A673 (cell line): ENCODE data around the gene MYCN. TPM values are rescaled to one million over a fixed set of nuclear protein-coding genes. Genes with fewer than 3 reads are reported as not detected.

Experiments
- BruUV-seq: library from RNA; stranded (reverse); fragments of 400-500 nt; replicated peaks from 2 replicates; lab custom pipeline; 2021; lab: Mats Ljungman, UMichigan
- CTCF ChIA-PET: fragments of 300-600 bp; sonication (Branson Sonifier 250); formaldehyde crosslinking; loops from one replicate; lab custom pipeline; 2022; ENCODE audit warnings: antibody characterized with exemption; lab: Charles Lee
- POLR2A ChIA-PET: fragments of 300-600 bp; sonication (Branson Sonifier 250); formaldehyde crosslinking; loops from one replicate; lab custom pipeline; 2022; ENCODE audit warnings: antibody characterized with exemption; ENCODE audit not compliant: low non-redundant PET; lab: Charles Lee
- DNase-seq: peaks from one replicate; pipeline ENCODE4 v3.0.0-alpha.2; 2015; ENCODE audit warnings: low spot score
- H3K27ac ChIP-seq: fragments of 200-600 bp; sonication (generic); 2 replicates; pipeline ENCODE4 v1.5.1; 2016; ENCODE audit warnings: mixed run types, low read depth, mild to moderate bottlenecking, mixed read lengths, antibody characterized with exemption, low read length; ENCODE audit not compliant: poor library complexity, severe bottlenecking
- H3K27me3 ChIP-seq: fragments of 200-600 bp; sonication (generic); replicated peaks from 2 replicates; pipeline ENCODE4 v1.6.1; 2017; ENCODE audit warnings: mixed run types, low read depth, mild to moderate bottlenecking, mixed read lengths, antibody characterized with exemption, low read length; ENCODE audit not compliant: insufficient read depth, poor library complexity
- H3K36me3 ChIP-seq: fragments of 200-600 bp; sonication (generic); 2 replicates; pipeline ENCODE4 v1.6.1; 2016; ENCODE audit warnings: mixed run types, mild to moderate bottlenecking, mixed read lengths, antibody characterized with exemption, low read length; ENCODE audit not compliant: insufficient read depth, poor library complexity, severe bottlenecking
- H3K4me1 ChIP-seq: fragments of 200-600 bp; sonication (generic); 2 replicates; pipeline ENCODE4 v1.6.1; 2017; ENCODE audit warnings: mixed run types, mild to moderate bottlenecking, mixed read lengths, antibody characterized with exemption, low read length; ENCODE audit not compliant: insufficient read depth, poor library complexity, severe bottlenecking
- H3K4me3 ChIP-seq: fragments of 200-600 bp; sonication (generic); 2 replicates; pipeline ENCODE4 v1.5.1; 2016; ENCODE audit warnings: low read depth, mixed run types, mild to moderate bottlenecking, mixed read lengths, low read length; ENCODE audit not compliant: poor library complexity, severe bottlenecking
- H3K9me3 ChIP-seq: fragments of 200-600 bp; sonication (generic); 2 replicates; pipeline ENCODE4 v1.6.1; 2016; ENCODE audit warnings: mixed run types, low read depth, mild to moderate bottlenecking, mixed read lengths, antibody characterized with exemption, low read length; ENCODE audit not compliant: poor library complexity, severe bottlenecking
- CTCF ChIP-seq: fragments of 300-800, 200-600 bp; sonication (generic); conservative IDR thresholded peaks from 2 replicates; pipeline ENCODE4 v1.5.1; 2017; ENCODE audit warnings: low read depth, mild to moderate bottlenecking, antibody characterized with exemption, low read length, moderate library complexity, mixed read lengths
- EZH2 ChIP-seq: fragments of 200-600 bp; sonication (generic); IDR thresholded peaks from 2 replicates; pipeline ENCODE4 v1.6.1; 2017; ENCODE audit warnings: borderline replicate concordance, low read depth, mild to moderate bottlenecking, mixed read lengths, antibody characterized with exemption, low read length; ENCODE audit not compliant: poor library complexity, severe bottlenecking
- intact Hi-C: fragments of 100-400 bp; cut with micrococcal nuclease; formaldehyde crosslinking; loops from one replicate; pipeline ENCODE4 v1.10.0; 2022; ENCODE audit not compliant: unreplicated experiment
- total RNA-seq: library from RNA; stranded (reverse); gene quantifications from 2 replicates; pipeline ENCODE4 v1.2.3, GENCODE V29; 2021

MYCN gene
- total RNA-seq, 1 experiment from 2014 or later: 2.8 TPM

DNA sequence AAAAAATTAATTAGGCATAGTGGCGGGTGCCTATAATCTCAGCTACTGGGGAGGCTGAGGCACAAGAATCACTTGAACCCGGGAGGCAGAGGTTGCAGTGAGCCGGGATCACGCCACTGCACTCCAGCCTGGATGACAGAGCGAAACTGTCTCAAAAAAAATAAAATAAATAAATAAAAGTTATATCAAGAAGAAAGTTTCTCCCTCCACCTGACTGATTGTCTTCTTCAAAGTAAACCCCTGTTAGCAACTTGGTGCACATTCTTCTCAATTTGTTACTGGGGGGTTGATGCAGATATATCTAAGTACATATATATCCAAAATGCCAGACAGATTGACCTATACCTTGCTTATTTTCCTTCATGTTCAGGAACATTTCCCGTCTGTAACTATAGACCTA, 5.2 kb upstream of the MYCN start:
- DNase-seq: no peak
- CTCF ChIA-PET: no interaction called here
- Histone ChIP-seq H3K9me3 (no peaks in the 10 kb centered on the region), H3K4me3 (no peak overlapping the region), H3K27me3 (no peaks in the 10 kb centered on the region), H3K36me3 (no peaks in the 10 kb centered on the region), H3K27ac (no peak overlapping the region), H3K4me1 (no peaks in the 10 kb centered on the region)
- intact Hi-C loops: no loop called here
- BruUV-seq: no TSS peak
- POLR2A ChIA-PET: no interaction called here
- TF ChIP-seq CTCF (no peak), EZH2 (no peak)

DNA sequence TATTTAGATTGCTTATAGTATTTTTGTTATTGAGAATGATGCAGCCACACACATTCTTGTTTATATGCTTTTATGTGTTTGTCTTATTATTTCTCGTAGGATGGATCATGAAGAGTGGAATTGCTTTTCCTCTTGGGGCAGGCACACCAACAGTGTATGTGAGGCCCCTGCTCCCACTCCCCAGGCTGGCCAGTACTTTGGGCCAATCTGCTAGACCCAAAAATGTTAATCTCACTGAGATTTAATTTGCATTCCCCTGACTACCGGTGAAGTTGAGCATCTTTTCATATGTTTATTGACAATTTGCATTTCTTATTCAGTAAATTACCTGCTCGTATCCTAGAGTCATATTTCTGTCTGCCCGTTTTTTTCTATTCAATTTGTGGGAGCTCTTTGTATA, 4.7 kb upstream of the MYCN start:
- intact Hi-C loops: no loop called here
- POLR2A ChIA-PET: no interaction called here
- H3K4me3 ChIP-seq: no peak overlapping the region
- no peaks in the 10 kb centered on the region for H3K27me3 ChIP-seq
- H3K36me3 ChIP-seq: no peaks in the 10 kb centered on the region
- CTCF ChIA-PET: no interaction called here
- H3K27ac ChIP-seq: no peak overlapping the region
- no peaks in the 10 kb centered on the region for H3K9me3 ChIP-seq
- TF ChIP-seq CTCF (no peak), EZH2 (no peak)
- no TSS peak for BruUV-seq
- no peak for DNase-seq
- no peaks in the 10 kb centered on the region for H3K4me1 ChIP-seq

GRCh38 chr2:15936277-15937104, 3.9 kb upstream of the MYCN start:
- no peaks in the 10 kb centered on the region for H3K4me1 ChIP-seq
- no peaks in the 10 kb centered on the region for H3K9me3 ChIP-seq
- H3K27ac ChIP-seq: no peak overlapping the region
- no peaks in the 10 kb centered on the region for H3K36me3 ChIP-seq
- POLR2A ChIA-PET: interaction anchor here (0.7 kb wide), 1 partner anchor 387 kb away, joined by 4 read pairs; no protein-coding TSS in a partner anchor
- TF ChIP-seq CTCF: no peak
- no peak for TF ChIP-seq EZH2
- CTCF ChIA-PET: no interaction called here
- no TSS peak for BruUV-seq
- no peak for DNase-seq
- no peaks in the 10 kb centered on the region for H3K27me3 ChIP-seq
- intact Hi-C loops: no loop called here
- no peak overlapping the region for H3K4me3 ChIP-seq
